Mesothelial cell of epicardium (in vitro differentiated cells): ENCODE measurements around the gene TP53I11. TPM values are rescaled to one million over a fixed set of nuclear protein-coding genes. Genes with fewer than 3 reads are reported as not detected.
A peak's percentile ranks its signal among the peaks of the same experiment; 100 is the strongest.

Experiments used
- DNase-seq, 2 experiments: peaks; one replicate each; pipeline ENCODE4 v3.0.0; 2021; ENCODE audit warnings: low spot score in 2 of 2; ENCODE audit not compliant: unreplicated experiment in 2 of 2
- H3K27ac Mint-ChIP-seq: 2 replicates; pipeline ENCODE4 v1.8.0; 2021; ENCODE audit warnings: mixed read lengths
- H3K27me3 Mint-ChIP-seq: 2 replicates; pipeline ENCODE4 v1.8.0; 2021; ENCODE audit warnings: low read depth, mixed read lengths
- H3K36me3 Mint-ChIP-seq: 2 replicates; pipeline ENCODE4 v1.8.0; 2021; ENCODE audit warnings: mixed read lengths
- H3K4me1 Mint-ChIP-seq: 2 replicates; pipeline ENCODE4 v1.8.0; 2021; ENCODE audit warnings: mixed read lengths
- H3K4me3 Mint-ChIP-seq: 2 replicates; pipeline ENCODE4 v1.8.0; 2021; ENCODE audit warnings: mild to moderate bottlenecking, moderate library complexity, mixed read lengths
- H3K9me3 Mint-ChIP-seq: 2 replicates; pipeline ENCODE4 v1.8.0; 2021; ENCODE audit warnings: mixed read lengths
- total RNA-seq: library from RNA; stranded (reverse); gene quantifications from 3 replicates; pipeline ENCODE4 v1.2.1, GENCODE V29; 2021
- TF ChIP-seq, protein P1 (sequence below): fragments of 200-600 bp; sonication (generic); IDR thresholded peaks from one replicate; pipeline ENCODE4 v1.5.0; 2021; ENCODE audit warnings: antibody characterized with exemption; ENCODE audit not compliant: unreplicated experiment

TP53I11 gene
- total RNA-seq, 1 donor from 2014 or later = 81.0 TPM

DNA sequence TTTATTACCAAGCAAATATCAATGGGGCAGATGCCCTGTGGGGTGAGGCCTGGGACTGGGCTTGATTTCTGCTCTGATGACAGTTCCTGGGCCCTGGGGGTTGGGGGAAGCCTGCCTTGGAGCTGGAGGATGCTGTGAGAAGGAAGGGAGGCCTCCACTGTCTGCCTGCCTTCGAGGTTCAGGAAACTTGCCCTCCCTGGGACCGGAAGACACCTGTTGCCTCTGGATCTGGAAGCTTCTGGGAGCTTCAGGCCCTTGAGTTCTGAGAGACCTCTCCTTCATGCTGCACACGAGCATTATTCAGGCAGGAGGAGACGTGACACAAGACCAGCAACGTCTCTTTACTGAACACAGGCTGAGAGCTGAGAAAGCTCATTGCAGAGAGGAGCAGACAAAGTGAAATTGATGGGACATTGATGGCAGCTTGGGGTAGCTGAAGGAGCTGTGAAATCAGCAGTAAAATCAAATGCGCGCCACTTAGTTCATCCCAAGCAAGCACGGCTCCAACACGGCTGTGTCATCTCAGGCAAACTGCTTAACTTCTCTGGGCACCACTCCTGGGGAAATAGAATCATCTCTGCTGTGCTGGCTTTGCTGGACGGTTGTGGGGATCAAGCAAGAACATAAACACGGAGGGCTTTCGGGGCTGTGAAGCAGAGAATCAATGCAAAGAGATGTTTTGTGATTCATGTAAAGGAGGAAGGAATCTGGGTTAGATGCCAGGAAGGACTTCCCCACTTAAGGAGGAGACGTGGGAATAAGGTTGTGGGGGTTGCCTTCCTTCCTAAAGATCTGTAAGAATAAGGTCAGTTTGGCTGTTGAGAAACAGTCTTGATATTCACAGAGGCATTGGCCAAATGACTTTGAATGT is 64.5 kb downstream of the TP53I11 start:
- H3K4me3 Mint-ChIP-seq = no peak overlapping the region
- TF ChIP-seq, protein P1, sequence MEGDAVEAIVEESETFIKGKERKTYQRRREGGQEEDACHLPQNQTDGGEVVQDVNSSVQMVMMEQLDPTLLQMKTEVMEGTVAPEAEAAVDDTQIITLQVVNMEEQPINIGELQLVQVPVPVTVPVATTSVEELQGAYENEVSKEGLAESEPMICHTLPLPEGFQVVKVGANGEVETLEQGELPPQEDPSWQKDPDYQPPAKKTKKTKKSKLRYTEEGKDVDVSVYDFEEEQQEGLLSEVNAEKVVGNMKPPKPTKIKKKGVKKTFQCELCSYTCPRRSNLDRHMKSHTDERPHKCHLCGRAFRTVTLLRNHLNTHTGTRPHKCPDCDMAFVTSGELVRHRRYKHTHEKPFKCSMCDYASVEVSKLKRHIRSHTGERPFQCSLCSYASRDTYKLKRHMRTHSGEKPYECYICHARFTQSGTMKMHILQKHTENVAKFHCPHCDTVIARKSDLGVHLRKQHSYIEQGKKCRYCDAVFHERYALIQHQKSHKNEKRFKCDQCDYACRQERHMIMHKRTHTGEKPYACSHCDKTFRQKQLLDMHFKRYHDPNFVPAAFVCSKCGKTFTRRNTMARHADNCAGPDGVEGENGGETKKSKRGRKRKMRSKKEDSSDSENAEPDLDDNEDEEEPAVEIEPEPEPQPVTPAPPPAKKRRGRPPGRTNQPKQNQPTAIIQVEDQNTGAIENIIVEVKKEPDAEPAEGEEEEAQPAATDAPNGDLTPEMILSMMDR = no peak
- peaks cover 24% of the 10 kb centered on the region for H3K4me1 Mint-ChIP-seq
- H3K27me3 Mint-ChIP-seq = peaks cover 2% of the 10 kb centered on the region
- no peak for DNase-seq
- peak overlapping the region; percentile 4 for H3K27ac Mint-ChIP-seq
- H3K36me3 Mint-ChIP-seq = no peaks in the 10 kb centered on the region
- no peaks in the 10 kb centered on the region for H3K9me3 Mint-ChIP-seq

DNA sequence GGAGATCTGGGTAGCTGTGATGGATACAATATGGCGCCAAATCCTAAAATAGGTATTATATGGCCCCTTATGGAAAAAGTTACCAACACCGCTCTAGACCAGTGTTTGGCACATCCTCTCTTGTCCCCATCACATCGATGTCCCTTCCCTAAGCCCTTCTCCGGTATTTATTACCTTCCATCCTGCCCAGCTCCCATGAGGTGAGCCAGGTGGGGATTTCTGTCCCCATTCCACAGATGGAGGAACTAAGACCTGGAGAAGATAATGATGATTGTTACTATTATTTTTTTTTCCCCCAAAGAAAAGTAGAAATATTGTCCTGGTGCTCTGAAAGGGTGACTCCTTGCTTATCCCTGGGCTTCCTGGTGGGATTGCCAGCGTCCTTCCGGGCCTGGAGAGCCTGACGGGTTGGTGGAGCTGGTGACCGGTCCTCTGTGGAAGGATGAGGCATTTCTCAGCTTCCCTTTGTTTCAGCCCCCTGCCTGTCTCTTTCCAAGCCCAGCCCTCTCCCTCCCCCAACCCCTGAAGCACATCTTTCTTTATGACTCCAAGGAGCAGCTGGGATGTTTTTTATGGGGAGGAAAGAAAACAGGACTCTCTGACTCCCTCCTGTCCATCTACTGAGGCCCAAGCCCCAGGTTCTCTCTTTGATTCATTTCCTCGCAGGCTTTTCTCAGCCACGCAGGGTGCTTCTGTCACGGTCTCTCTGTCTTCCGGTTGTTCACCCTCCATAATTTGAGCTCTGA is 65.4 kb downstream of the TP53I11 start:
- Mint-ChIP-seq H3K4me1 (peaks cover 24% of the 10 kb centered on the region), H3K27me3 (peaks cover 6% of the 10 kb centered on the region), H3K27ac (peak overlapping the region; percentile 45), H3K9me3 (no peaks in the 10 kb centered on the region), H3K4me3 (no peak overlapping the region), H3K36me3 (no peaks in the 10 kb centered on the region)
- TF ChIP-seq, protein P1 = no peak
- no peak for DNase-seq

DNA sequence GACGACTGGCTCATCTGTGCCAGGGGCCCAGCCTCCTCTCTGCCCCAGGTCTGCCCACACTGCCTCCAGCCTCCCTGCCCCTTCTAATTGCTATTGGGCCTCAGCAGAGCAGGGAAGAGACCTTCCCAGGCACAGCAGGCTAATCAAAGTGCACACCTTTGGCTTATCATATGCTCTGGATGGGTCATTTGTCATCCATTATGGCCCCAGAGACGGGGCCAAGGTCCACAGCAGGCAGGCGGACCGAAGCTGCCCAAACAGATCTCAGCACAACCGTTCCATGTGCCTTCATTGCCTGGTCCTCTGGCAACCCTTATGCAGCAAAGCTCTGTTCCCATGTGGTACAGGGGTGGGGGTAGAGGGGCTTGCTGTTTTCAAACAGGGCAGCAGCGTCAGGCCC is 66.6 kb downstream of the TP53I11 start:
- no peak for DNase-seq
- H3K36me3 Mint-ChIP-seq = no peaks in the 10 kb centered on the region
- peaks cover 6% of the 10 kb centered on the region for H3K27me3 Mint-ChIP-seq
- TF ChIP-seq, protein P1 = no peak
- H3K27ac Mint-ChIP-seq = no peak overlapping the region
- no peaks in the 10 kb centered on the region for H3K9me3 Mint-ChIP-seq
- H3K4me3 Mint-ChIP-seq = no peak overlapping the region
- peaks cover 24% of the 10 kb centered on the region for H3K4me1 Mint-ChIP-seq

DNA sequence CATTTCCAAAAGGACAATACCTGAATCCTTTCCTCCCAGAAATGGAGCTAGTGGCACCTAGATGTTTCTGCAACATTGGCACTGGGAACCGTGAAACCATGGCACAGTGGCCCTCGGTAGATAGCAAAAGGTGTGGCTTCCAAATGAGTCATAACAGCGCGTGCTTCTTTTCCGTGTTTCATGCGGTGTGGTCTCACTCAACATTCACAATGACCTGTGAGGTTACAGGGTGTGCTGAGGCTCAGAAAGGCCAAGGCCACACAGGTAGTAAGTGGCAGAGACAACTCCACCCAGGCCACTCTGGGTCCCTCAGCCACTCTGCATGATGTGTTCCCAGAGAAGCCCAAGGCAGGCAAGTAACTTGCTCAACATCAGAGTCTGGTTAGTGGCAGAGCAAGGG is 67.4 kb downstream of the TP53I11 start:
- H3K27me3 Mint-ChIP-seq = peaks cover 6% of the 10 kb centered on the region
- TF ChIP-seq, protein P1 = no peak
- H3K36me3 Mint-ChIP-seq = no peaks in the 10 kb centered on the region
- no peak overlapping the region for H3K4me3 Mint-ChIP-seq
- no peaks in the 10 kb centered on the region for H3K9me3 Mint-ChIP-seq
- H3K4me1 Mint-ChIP-seq = peaks cover 24% of the 10 kb centered on the region
- no peak overlapping the region for H3K27ac Mint-ChIP-seq
- no peak for DNase-seq

Other genes with a start within 250 kb of the TP53I11 start
- gene TSPAN18, start 223.9 kb downstream of the TP53I11 start, total RNA-seq = 45.4 to 51.3 TPM (median 47.4 TPM) in 3 replicates
- 56.9 to 60.9 TPM (median 60.2 TPM) in 3 replicates for gene PRDM11, start 195.8 kb upstream of the TP53I11 start, total RNA-seq